ENCODE measurements around the gene ALDH8A1.

DNA sequence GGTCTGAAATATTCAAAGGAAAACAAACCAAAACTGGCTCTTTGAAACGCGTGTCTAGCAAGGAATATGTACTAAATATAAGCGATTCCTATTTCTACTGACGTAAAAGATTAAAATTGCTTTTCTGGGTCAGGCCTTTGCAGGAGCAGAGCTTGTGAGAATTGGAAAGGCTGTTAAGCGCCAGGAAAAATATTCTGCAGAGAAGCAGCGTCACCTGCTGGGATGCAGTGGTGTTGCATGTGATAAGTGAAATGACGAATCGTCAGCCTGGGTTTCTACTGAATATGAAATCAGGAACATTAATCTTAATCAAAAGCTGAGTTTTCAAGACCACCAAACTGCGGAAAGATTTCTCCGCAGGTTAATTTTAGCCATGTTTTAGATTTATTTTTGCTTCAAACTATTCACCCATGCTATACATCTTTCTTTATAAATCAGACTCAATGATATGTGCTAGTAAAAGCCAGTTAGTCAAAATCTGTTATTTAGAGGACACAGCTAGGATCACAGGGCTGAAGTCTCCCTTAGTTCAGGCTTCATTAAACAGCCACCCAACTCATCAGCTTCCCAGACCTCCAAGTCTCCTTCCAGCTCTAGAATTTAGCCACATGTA, 67.4 kb downstream of the ALDH8A1 start:
- no peak for TF ChIP-seq EZH2 (IDR thresholded peaks at IDR 0.05; ENCODE audit: borderline replicate concordance)
- TF ChIP-seq, protein P1, sequence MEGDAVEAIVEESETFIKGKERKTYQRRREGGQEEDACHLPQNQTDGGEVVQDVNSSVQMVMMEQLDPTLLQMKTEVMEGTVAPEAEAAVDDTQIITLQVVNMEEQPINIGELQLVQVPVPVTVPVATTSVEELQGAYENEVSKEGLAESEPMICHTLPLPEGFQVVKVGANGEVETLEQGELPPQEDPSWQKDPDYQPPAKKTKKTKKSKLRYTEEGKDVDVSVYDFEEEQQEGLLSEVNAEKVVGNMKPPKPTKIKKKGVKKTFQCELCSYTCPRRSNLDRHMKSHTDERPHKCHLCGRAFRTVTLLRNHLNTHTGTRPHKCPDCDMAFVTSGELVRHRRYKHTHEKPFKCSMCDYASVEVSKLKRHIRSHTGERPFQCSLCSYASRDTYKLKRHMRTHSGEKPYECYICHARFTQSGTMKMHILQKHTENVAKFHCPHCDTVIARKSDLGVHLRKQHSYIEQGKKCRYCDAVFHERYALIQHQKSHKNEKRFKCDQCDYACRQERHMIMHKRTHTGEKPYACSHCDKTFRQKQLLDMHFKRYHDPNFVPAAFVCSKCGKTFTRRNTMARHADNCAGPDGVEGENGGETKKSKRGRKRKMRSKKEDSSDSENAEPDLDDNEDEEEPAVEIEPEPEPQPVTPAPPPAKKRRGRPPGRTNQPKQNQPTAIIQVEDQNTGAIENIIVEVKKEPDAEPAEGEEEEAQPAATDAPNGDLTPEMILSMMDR (IDR thresholded peaks at IDR 0.05; ENCODE audit: poor library complexity) = peak; percentile 97

Measured in hepatocyte (in vitro differentiated cells).